Endothelial cell of umbilical vein (primary cell): ENCODE data around the gene CMSS1. TPM values are rescaled to one million over a fixed set of nuclear protein-coding genes. Genes with fewer than 3 reads are reported as not detected.
"Not testable (repeated sequence)": the region's sequence is repeated elsewhere in the genome, so short reads cannot be mapped to it uniquely, and the experiment has no call there.

ENCODE experiments used
- BruUV-seq: library from RNA; stranded (reverse); fragments of 400-500 nt; replicated peaks from 2 replicates; lab custom pipeline; 2021; lab: Mats Ljungman, UMichigan
- CTCF ChIA-PET: fragments of 300-600, 350-600 bp; sonication (Branson Sonifier 250); formaldehyde crosslinking; loops from one replicate; lab custom pipeline; 2021; ENCODE audit warnings: antibody characterized with exemption, inconsistent platforms; lab: Charles Lee
- POLR2A ChIA-PET: fragments of 300-600, 350-600 bp; sonication (Branson Sonifier 250); formaldehyde crosslinking; loops from one replicate; lab custom pipeline; 2021; ENCODE audit warnings: antibody characterized with exemption, inconsistent platforms; lab: Charles Lee
- DNase-seq: peaks from one replicate; pipeline ENCODE4 v3.0.0-alpha.2; 2011; ENCODE audit warnings: low read depth, low spot score
- FAIRE-seq: peaks from 2 replicates; lab custom pipeline; 2011; peaks lifted over from hg19 to GRCh38; lab: Jason Lieb, UNC
- H2AFZ ChIP-seq: 2 replicates; pipeline ENCODE4 v1.6.0; 2012; ENCODE audit warnings: low read depth, low read length, control low read depth, inconsistent platforms
- H3K27ac ChIP-seq: 2 replicates; pipeline ENCODE4 v1.5.1; 2011; ENCODE audit warnings: low read depth, mild to moderate bottlenecking, control low read depth, low read length, moderate library complexity; ENCODE audit not compliant: insufficient read depth
- H3K27me3 ChIP-seq, 2 experiments: 2 replicates each; pipeline versions ENCODE4 v1.6.0 to v1.6.1; 2011; ENCODE audit warnings: low read length in 2 of 2, mixed read lengths in 1 of 2; ENCODE audit not compliant: control insufficient read depth in 2 of 2, insufficient read depth in 2 of 2
- H3K36me3 ChIP-seq, 2 experiments: 2 replicates in 1 of 2; 3 replicates in 1 of 2; pipeline ENCODE4 v1.5.1; 2011; ENCODE audit warnings: low read length in 2 of 2, mild to moderate bottlenecking in 1 of 2, moderate library complexity in 1 of 2; ENCODE audit not compliant: control insufficient read depth in 2 of 2, insufficient read depth in 2 of 2; ENCODE audit errors: extremely low read depth in 1 of 2
- H3K4me1 ChIP-seq: 3 replicates; pipeline ENCODE4 v1.5.1; 2011; ENCODE audit warnings: mild to moderate bottlenecking, low read length; ENCODE audit not compliant: control insufficient read depth, insufficient read depth; ENCODE audit errors: extremely low read depth
- H3K4me2 ChIP-seq: 2 replicates; pipeline ENCODE4 v1.6.1; 2011; ENCODE audit warnings: low read length, control low read depth, mixed read lengths; ENCODE audit not compliant: insufficient read depth
- H3K4me3 ChIP-seq, 3 experiments: fragments of 200-600 bp in 1 of 3; sonication (generic), shearing (Covaris generic) in 1 of 3; replicated peaks in 1 of 3; 2 replicates each; pipeline ENCODE4 v1.5.1; 2011 to 2016; ENCODE audit warnings: control low read depth in 3 of 3, low read length in 3 of 3, mild to moderate bottlenecking in 2 of 3, inconsistent platforms in 1 of 3, low read depth in 1 of 3, moderate library complexity in 1 of 3; ENCODE audit not compliant: insufficient read depth in 1 of 3
- H3K79me2 ChIP-seq: 2 replicates; pipeline ENCODE4 v1.6.0; 2012; ENCODE audit warnings: low read length, inconsistent platforms; ENCODE audit not compliant: control insufficient read depth, insufficient read depth
- H3K9ac ChIP-seq: replicated peaks from 2 replicates; pipeline ENCODE3; 2011; ENCODE audit warnings: low read length, control low read depth; ENCODE audit not compliant: insufficient read depth; ENCODE audit errors: extremely low read depth
- H3K9me1 ChIP-seq: replicated peaks from 3 replicates; pipeline ENCODE4 v1.6.0; 2011; ENCODE audit warnings: mild to moderate bottlenecking, low read length; ENCODE audit not compliant: control insufficient read depth, insufficient read depth; ENCODE audit errors: extremely low read depth
- H3K9me3 ChIP-seq: replicated peaks from 2 replicates; pipeline ENCODE4 v1.5.1; 2012; ENCODE audit warnings: low read length, inconsistent platforms; ENCODE audit not compliant: control insufficient read depth, insufficient read depth
- H4K20me1 ChIP-seq: replicated peaks from 2 replicates; pipeline ENCODE3; 2011; ENCODE audit warnings: mild to moderate bottlenecking, low read length; ENCODE audit not compliant: control insufficient read depth, insufficient read depth; ENCODE audit errors: extremely low read depth
- EZH2 ChIP-seq: IDR thresholded peaks from 2 replicates; pipeline ENCODE4 v1.6.1; 2012; ENCODE audit warnings: borderline replicate concordance, low read depth, mild to moderate bottlenecking, moderate library complexity, low read length, inconsistent platforms; ENCODE audit not compliant: severe bottlenecking
- FOS ChIP-seq: IDR thresholded peaks from 2 replicates; pipeline ENCODE4 v1.6.1; 2011; ENCODE audit warnings: mild to moderate bottlenecking, low read length, moderate library complexity, borderline replicate concordance; ENCODE audit not compliant: insufficient read depth
- GATA2 ChIP-seq: IDR thresholded peaks from 2 replicates; pipeline ENCODE4 v1.7.0; 2011; ENCODE audit warnings: low read depth, mild to moderate bottlenecking, moderate library complexity, mixed read lengths, low read length; ENCODE audit not compliant: insufficient read length, insufficient read depth
- JUN ChIP-seq: IDR thresholded peaks from 2 replicates; pipeline ENCODE4 v1.6.1; 2011; ENCODE audit warnings: borderline replicate concordance, low read depth; ENCODE audit not compliant: insufficient read length, insufficient read depth
- MYC ChIP-seq: IDR thresholded peaks from one replicate; pipeline ENCODE4 v1.6.1; 2011; ENCODE audit warnings: mild to moderate bottlenecking, low read depth, low read length
- POLR2A ChIP-seq: IDR thresholded peaks from 2 replicates; pipeline ENCODE4 v1.6.1; 2012; ENCODE audit warnings: low read depth, mild to moderate bottlenecking, control low read depth, low read length
- POLR2AphosphoS5 ChIP-seq: IDR thresholded peaks from 2 replicates; pipeline ENCODE4 v1.6.1; 2012; ENCODE audit warnings: low read depth, mild to moderate bottlenecking, control low read depth, low read length, moderate library complexity; ENCODE audit not compliant: insufficient read depth
- dilution Hi-C: fragments of 300-500 bp; cut with MboI; formaldehyde crosslinking; loops from one replicate; pipeline ENCODE4 v1.15.0; 2019; ENCODE audit warnings: low sequenced_read_pairs; ENCODE audit not compliant: extremely low pct_ligation_motif_present
- intact Hi-C: fragments of 100-400 bp; cut with micrococcal nuclease; formaldehyde crosslinking; loops from one replicate; pipeline ENCODE4 v1.10.0; 2022
- polyA plus RNA-seq, 4 experiments: library from polyadenylated mRNA; depleted of rRNA in 3 of 4; stranded (reverse) in 3 of 4; unstranded in 1 of 4; fragments of >200 nt; gene quantifications; 2 replicates each; pipeline versions ENCODE4 v1.2.1 to v1.2.3, GENCODE V29; 2011 to 2012; ENCODE audit warnings: missing spikeins in 1 of 4
- total RNA-seq: library from RNA; stranded (reverse); gene quantifications from 2 replicates; pipeline ENCODE4 v1.2.3, GENCODE V29; 2021
- TF ChIP-seq, protein P1 (sequence below): IDR thresholded peaks from 2 replicates; pipeline ENCODE4 v1.6.1; 2011; ENCODE audit not compliant: insufficient read depth, insufficient read length
- TF ChIP-seq, protein P2 (sequence below), 2 donors: IDR thresholded peaks; 1 replicate in 1 of 2; 2 replicates in 1 of 2; pipeline ENCODE4 v1.5.1; 2011; ENCODE audit warnings: low read length in 2 of 2, mild to moderate bottlenecking in 2 of 2, moderate library complexity in 2 of 2, control low read depth in 1 of 2, inconsistent platforms in 1 of 2, low read depth in 1 of 2; ENCODE audit not compliant: insufficient read depth in 1 of 2; ENCODE audit errors: extremely low read depth in 1 of 2

The CMSS1 gene
- total and polyA plus RNA-seq, 2 donors (not counting 3 experiments of a cell fraction or from before 2014, with no cell fraction given) = 9.7 to 60.6 TPM

DNA sequence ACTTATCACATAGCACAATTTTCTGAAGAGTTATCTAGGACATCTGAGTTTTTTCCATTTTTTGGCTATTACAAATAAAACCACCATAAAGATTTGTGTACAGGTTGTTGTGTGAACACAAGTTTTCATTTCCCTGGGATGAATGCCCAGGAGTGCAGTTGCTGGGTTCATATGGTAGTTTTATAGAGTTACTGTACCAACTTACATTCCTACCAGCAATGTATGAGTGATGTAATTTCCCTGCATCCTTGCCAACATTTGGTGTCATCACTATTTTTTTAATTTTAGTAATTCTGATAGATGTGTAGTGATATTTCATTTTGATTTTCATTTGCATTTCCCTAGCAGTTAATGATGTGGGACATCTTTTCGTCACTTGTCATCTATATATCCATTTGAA is 276.2 kb downstream of the CMSS1 start:
- no peaks in the 10 kb centered on the region for H3K36me3 ChIP-seq
- no peak for TF ChIP-seq FOS
- no peak for TF ChIP-seq GATA2
- TF ChIP-seq POLR2A = no peak
- TF ChIP-seq MYC = no peak
- no peak for TF ChIP-seq POLR2AphosphoS5
- no peak for TF ChIP-seq JUN
- no peak for TF ChIP-seq EZH2
- TF ChIP-seq, protein P1, sequence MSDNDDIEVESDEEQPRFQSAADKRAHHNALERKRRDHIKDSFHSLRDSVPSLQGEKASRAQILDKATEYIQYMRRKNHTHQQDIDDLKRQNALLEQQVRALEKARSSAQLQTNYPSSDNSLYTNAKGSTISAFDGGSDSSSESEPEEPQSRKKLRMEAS = no peak
- TF ChIP-seq, protein P2, sequence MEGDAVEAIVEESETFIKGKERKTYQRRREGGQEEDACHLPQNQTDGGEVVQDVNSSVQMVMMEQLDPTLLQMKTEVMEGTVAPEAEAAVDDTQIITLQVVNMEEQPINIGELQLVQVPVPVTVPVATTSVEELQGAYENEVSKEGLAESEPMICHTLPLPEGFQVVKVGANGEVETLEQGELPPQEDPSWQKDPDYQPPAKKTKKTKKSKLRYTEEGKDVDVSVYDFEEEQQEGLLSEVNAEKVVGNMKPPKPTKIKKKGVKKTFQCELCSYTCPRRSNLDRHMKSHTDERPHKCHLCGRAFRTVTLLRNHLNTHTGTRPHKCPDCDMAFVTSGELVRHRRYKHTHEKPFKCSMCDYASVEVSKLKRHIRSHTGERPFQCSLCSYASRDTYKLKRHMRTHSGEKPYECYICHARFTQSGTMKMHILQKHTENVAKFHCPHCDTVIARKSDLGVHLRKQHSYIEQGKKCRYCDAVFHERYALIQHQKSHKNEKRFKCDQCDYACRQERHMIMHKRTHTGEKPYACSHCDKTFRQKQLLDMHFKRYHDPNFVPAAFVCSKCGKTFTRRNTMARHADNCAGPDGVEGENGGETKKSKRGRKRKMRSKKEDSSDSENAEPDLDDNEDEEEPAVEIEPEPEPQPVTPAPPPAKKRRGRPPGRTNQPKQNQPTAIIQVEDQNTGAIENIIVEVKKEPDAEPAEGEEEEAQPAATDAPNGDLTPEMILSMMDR (IDR thresholded peaks at IDR 0.05; ENCODE audit: extremely low read depth in 1 of 2, insufficient read depth in 1 of 2, low read depth in 1 of 2, low read length in 2 of 2) = no peak
- no peaks in the 10 kb centered on the region for H4K20me1 ChIP-seq
- FAIRE-seq = no peak
- dilution Hi-C loops (no loop called here), intact Hi-C loops (loop anchor here (5.0 kb wide), 1 partner anchor 63 kb away; no protein-coding TSS in a partner anchor)
- ChIA-PET POLR2A (no interaction called here), CTCF (interaction anchor here (0.7 to 0.9 kb wide), 2 partner anchors 165 to 261 kb away, joined by 3 to 4 read pairs; no protein-coding TSS in a partner anchor)
- no peak overlapping the region for H2AFZ ChIP-seq
- H3K27me3 ChIP-seq = no peaks in the 10 kb centered on the region
- H3K9ac ChIP-seq = no peak overlapping the region
- no peak overlapping the region for H3K4me2 ChIP-seq
- no TSS peak for BruUV-seq
- H3K27ac ChIP-seq = no peak overlapping the region
- H3K4me1 ChIP-seq = peaks cover 5% of the 10 kb centered on the region
- no peaks in the 10 kb centered on the region for H3K9me3 ChIP-seq
- no peaks in the 10 kb centered on the region for H3K79me2 ChIP-seq
- H3K4me3 ChIP-seq = no peak overlapping the region
- DNase-seq = peak; percentile 34
- H3K9me1 ChIP-seq = no peaks in the 10 kb centered on the region

DNA sequence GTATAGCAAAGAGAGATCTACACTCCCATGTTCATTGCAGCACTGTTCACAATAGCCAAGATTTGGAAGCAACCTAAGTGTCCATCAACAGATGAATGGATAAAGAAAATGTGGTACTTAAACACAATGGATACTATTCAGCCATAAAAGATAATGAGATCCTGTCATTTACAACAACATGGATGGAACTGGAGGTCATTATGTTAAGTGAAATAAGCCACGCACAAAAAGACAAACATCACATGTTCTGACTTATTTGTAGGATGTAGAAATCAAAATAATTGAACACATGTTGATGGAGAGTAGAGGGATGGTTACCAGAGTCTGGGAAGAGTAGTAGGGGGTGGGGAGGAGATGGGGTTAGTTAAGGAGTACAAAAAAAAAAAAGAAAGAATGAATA is 278.6 kb downstream of the CMSS1 start:
- BruUV-seq, H3K27me3 ChIP-seq, H3K27ac ChIP-seq, H2AFZ ChIP-seq, POLR2A ChIA-PET, H3K9me3 ChIP-seq, H3K4me1 ChIP-seq, H3K36me3 ChIP-seq, H3K4me3 ChIP-seq, FAIRE-seq, dilution Hi-C loops, intact Hi-C loops, DNase-seq, H4K20me1 ChIP-seq, H3K9ac ChIP-seq, H3K79me2 ChIP-seq, H3K4me2 ChIP-seq, H3K9me1 ChIP-seq: not testable (repeated sequence)
- CTCF ChIA-PET = interaction anchor here (1.9 kb wide), 1 partner anchor 9 kb away, joined by 6 read pairs; no protein-coding TSS in a partner anchor
